WTC11 (cell line): ENCODE measurements around the gene TATDN2.

ENCODE experiments used
- ATF6 ChIP-seq: sonication (generic); formaldehyde crosslinking; IDR thresholded peaks from 2 replicates; pipeline ENCODE4 v1.8.1; 2023; ENCODE audit warnings: mild to moderate bottlenecking, missing genetic modification reagents
- NFATC4 ChIP-seq: fragments of 250-450 bp; sonication (Bioruptor Pico); IDR thresholded peaks from 2 replicates; pipeline ENCODE4 v1.9.0; 2021; ENCODE audit warnings: mild to moderate bottlenecking
- PREB ChIP-seq: sonication (generic); formaldehyde crosslinking; IDR thresholded peaks from 2 replicates; pipeline ENCODE4 v1.8.1; 2022; ENCODE audit warnings: mild to moderate bottlenecking, missing genetic modification reagents, moderate library complexity, borderline replicate concordance
- TF ChIP-seq, protein P1 (sequence below): fragments of 200-600 bp; IDR thresholded peaks from 2 replicates; pipeline ENCODE4 v1.8.0; 2022; ENCODE audit warnings: antibody characterized with exemption
- TF ChIP-seq, protein P2 (sequence below): sonication (generic); formaldehyde crosslinking; IDR thresholded peaks from 2 replicates; pipeline ENCODE4 v1.8.0; 2022; ENCODE audit warnings: mild to moderate bottlenecking, missing genetic modification reagents

DNA sequence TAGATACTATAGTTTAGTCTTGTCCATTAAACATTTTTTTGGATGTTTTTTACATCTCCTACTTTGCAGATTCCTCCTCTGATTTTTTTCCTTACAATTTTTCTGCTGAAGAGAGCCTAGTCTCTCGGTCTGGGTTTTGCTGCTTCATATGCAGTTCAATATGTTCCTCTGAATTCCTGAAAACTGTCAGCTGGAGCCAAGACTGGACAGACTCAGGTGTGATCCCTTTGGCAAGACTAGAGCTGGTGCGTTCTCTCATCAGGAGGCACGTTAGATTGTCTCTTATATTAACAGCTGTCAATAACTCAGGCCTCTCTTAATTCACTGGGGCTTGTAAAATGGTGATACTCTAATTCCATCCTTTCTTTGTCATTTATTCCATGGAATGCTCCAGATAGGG, 57.9 kb downstream of the TATDN2 start:
- TF ChIP-seq, protein P1, sequence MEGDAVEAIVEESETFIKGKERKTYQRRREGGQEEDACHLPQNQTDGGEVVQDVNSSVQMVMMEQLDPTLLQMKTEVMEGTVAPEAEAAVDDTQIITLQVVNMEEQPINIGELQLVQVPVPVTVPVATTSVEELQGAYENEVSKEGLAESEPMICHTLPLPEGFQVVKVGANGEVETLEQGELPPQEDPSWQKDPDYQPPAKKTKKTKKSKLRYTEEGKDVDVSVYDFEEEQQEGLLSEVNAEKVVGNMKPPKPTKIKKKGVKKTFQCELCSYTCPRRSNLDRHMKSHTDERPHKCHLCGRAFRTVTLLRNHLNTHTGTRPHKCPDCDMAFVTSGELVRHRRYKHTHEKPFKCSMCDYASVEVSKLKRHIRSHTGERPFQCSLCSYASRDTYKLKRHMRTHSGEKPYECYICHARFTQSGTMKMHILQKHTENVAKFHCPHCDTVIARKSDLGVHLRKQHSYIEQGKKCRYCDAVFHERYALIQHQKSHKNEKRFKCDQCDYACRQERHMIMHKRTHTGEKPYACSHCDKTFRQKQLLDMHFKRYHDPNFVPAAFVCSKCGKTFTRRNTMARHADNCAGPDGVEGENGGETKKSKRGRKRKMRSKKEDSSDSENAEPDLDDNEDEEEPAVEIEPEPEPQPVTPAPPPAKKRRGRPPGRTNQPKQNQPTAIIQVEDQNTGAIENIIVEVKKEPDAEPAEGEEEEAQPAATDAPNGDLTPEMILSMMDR: no peak
- TF ChIP-seq, protein P2, sequence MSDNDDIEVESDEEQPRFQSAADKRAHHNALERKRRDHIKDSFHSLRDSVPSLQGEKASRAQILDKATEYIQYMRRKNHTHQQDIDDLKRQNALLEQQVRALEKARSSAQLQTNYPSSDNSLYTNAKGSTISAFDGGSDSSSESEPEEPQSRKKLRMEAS (CRISPR knock-in tag): no peak
- TF ChIP-seq ATF6 (CRISPR knock-in tag) (no peak), PREB (CRISPR knock-in tag) (no peak), NFATC4 (CRISPR knock-in tag) (no peak)
